SK-N-MC (cell line): ENCODE measurements around the gene PRDX4.

Experiments used
- DNase-seq: peaks from one replicate; pipeline ENCODE4 v3.0.0-alpha.2; 2011; ENCODE audit warnings: low read depth, low spot score
- H3K27ac ChIP-seq: fragments of 200-600 bp; sonication (generic); 2 replicates; pipeline ENCODE4 v1.5.1; 2016; ENCODE audit warnings: mixed run types
- H3K36me3 ChIP-seq: fragments of 200-600 bp; sonication (generic); 2 replicates; pipeline ENCODE4 v1.6.1; 2017; ENCODE audit warnings: antibody characterized with exemption, low read length, mixed read lengths; ENCODE audit not compliant: insufficient read depth
- H3K4me3 ChIP-seq: fragments of 200-600 bp; sonication (generic); 2 replicates; pipeline ENCODE4 v1.5.1; 2016
- H3K9ac ChIP-seq: fragments of 200-600 bp; sonication (generic); 2 replicates; pipeline ENCODE4 v1.8.0; 2017; ENCODE audit warnings: mixed run types, mixed read lengths; ENCODE audit not compliant: insufficient read length
- H3K9me3 ChIP-seq: fragments of 200-600 bp; sonication (generic); 2 replicates; pipeline ENCODE4 v1.6.1; 2017; ENCODE audit warnings: low read depth, mild to moderate bottlenecking, antibody characterized with exemption, low read length, moderate library complexity, mixed read lengths
- EZH2 ChIP-seq: fragments of 200-600 bp; sonication (generic); IDR thresholded peaks from one replicate; pipeline ENCODE4 v1.6.1; 2017; ENCODE audit warnings: antibody characterized with exemption
- FOXP2 ChIP-seq: optimal IDR thresholded peaks from 2 replicates; pipeline ENCODE3; 2011; ENCODE audit warnings: mild to moderate bottlenecking, moderate library complexity; ENCODE audit not compliant: insufficient read depth; ENCODE audit errors: extremely low read length, control extremely low read depth
- POLR2AphosphoS5 ChIP-seq: IDR thresholded peaks from 2 replicates; pipeline ENCODE4 v1.6.1; 2012; ENCODE audit warnings: mild to moderate bottlenecking, low read depth, low read length, borderline replicate concordance

The PRDX4 gene

GRCh38 chrX:23732704-23733103, 65.4 kb downstream of the PRDX4 start:
- no peak for DNase-seq
- Histone ChIP-seq H3K9ac (no peak overlapping the region), H3K27ac (no peak overlapping the region), H3K9me3 (no peaks in the 10 kb centered on the region), H3K4me3 (no peak overlapping the region), H3K36me3 (peaks cover 4% of the 10 kb centered on the region; the same call in 1 of the 2 replicates)
- TF ChIP-seq FOXP2 (no peak), EZH2 (no peak), POLR2AphosphoS5 (no peak)
